ENCODE measurements around the gene MIB2. TPM values are rescaled to one million over a fixed set of nuclear protein-coding genes. Genes with fewer than 3 reads are reported as not detected.

MIB2 gene
- total and polyA plus RNA-seq, 2 of the 4 experiments (the other 2 are of a cell fraction), result 17.2 to 47.8 TPM

- no peak for DNase-seq
- H3K4me1 ChIP-seq (ENCODE audit: control insufficient read depth, insufficient read depth, low read length), result peaks cover 6% of the 10 kb centered on the region
- H3K27ac ChIP-seq (ENCODE audit: insufficient read depth, low read length), result no peak overlapping the region
- no peak overlapping the region for H2BK5ac ChIP-seq (ENCODE audit: low read depth, low read length, poor library complexity, severe bottlenecking)
- intact Hi-C loops (cut with micrococcal nuclease) (no loop called here), dilution Hi-C loops (cut with HindIII; ENCODE audit: low sequenced_read_pairs, unreplicated experiment) (no loop called here), in situ Hi-C loops (cut with MboI; ENCODE audit: low sequenced_read_pairs) (no loop called here)
- no peak overlapping the region for H4K5ac ChIP-seq (ENCODE audit: low read depth, low read length)
- WGBS, 2 experiments (ENCODE audit: extremely low coverage in 2 of 2, insufficient read length in 1 of 2), result no CpG with 5 or more reads among the region's 3 CpGs
- no peak overlapping the region for H2BK20ac ChIP-seq (ENCODE audit: low read depth, low read length)
- H4K91ac ChIP-seq (ENCODE audit: insufficient read depth, low read depth, low read length), result no peak overlapping the region
- H3K9me3 ChIP-seq (ENCODE audit: control insufficient read depth, insufficient read depth, low read length), result no peaks in the 10 kb centered on the region
- H3K23ac ChIP-seq (ENCODE audit: low read depth, low read length), result no peak overlapping the region
- peaks cover 11% of the 10 kb centered on the region; the same call in 1 of the 2 replicates for H3K9me1 ChIP-seq (ENCODE audit: insufficient read depth, low read length)
- H4K20me1 ChIP-seq (ENCODE audit: insufficient read depth, low read length), result peaks cover 27% of the 10 kb centered on the region
- no peak overlapping the region for H2AFZ ChIP-seq (replicated peaks; ENCODE audit: low read length, poor library complexity)
- H3K9ac ChIP-seq (ENCODE audit: low read depth, low read length), result no peak overlapping the region
- ChIA-PET POLR2A (ENCODE audit: unreplicated experiment) (no interaction called here), CTCF (no interaction called here)
- no peak overlapping the region for H3K4me3 ChIP-seq (ENCODE audit: insufficient read depth, low read depth, low read length)
- peaks cover 13 to 29% of the 10 kb centered on the region in 2 experiments; a peak in 3 of 4 replicates for H3K79me1 ChIP-seq (ENCODE audit: low read depth in 1 of 2, low read length in 2 of 2)
- no peak overlapping the region for H2AK5ac ChIP-seq (ENCODE audit: low read depth, low read length)
- H3K4me2 ChIP-seq (ENCODE audit: low read depth, low read length), result no peak overlapping the region
- H2BK120ac ChIP-seq (ENCODE audit: low read depth, low read length), result no peak overlapping the region
- H3K14ac ChIP-seq (replicated peaks; ENCODE audit: low read depth, low read length), result no peak overlapping the region
- H2BK15ac ChIP-seq (ENCODE audit: low read depth, low read length), result no peak overlapping the region
- H2AK9ac ChIP-seq (replicated peaks; ENCODE audit: low read depth, low read length, poor library complexity), result no peak overlapping the region
- ATAC-seq (ENCODE audit: low read depth), result no peak
- TF ChIP-seq MAFK (IDR thresholded peaks at IDR 0.05; ENCODE audit: low read depth, low read length), result no peak
- H3K4ac ChIP-seq (ENCODE audit: low read depth, low read length), result no peak overlapping the region
- no peak overlapping the region for H3K56ac ChIP-seq (ENCODE audit: extremely low read depth, insufficient read depth, low read length)
- no peak overlapping the region for H3K18ac ChIP-seq (ENCODE audit: low read depth, low read length)
- no peak overlapping the region for H4K8ac ChIP-seq (ENCODE audit: low read depth in 2 of 2, low read length in 2 of 2)
- no peaks in the 10 kb centered on the region for H3K27me3 ChIP-seq (ENCODE audit: control insufficient read depth, insufficient read depth, low read length)
- H3K36me3 ChIP-seq (ENCODE audit: control insufficient read depth, insufficient read depth, low read length), result no peaks in the 10 kb centered on the region
- BruUV-seq (replicated peaks), result no TSS peak
Observed at GRCh38 chr1:1612104-1612400, 3.2 kb upstream of the MIB2 start.
